ENCODE measurements around the gene POLR3E. TPM values are rescaled to one million over a fixed set of nuclear protein-coding genes. Genes with fewer than 3 reads are reported as not detected.

The POLR3E gene
- total RNA-seq, 1 experiment from 2014 or later: 70.9 TPM

DNA sequence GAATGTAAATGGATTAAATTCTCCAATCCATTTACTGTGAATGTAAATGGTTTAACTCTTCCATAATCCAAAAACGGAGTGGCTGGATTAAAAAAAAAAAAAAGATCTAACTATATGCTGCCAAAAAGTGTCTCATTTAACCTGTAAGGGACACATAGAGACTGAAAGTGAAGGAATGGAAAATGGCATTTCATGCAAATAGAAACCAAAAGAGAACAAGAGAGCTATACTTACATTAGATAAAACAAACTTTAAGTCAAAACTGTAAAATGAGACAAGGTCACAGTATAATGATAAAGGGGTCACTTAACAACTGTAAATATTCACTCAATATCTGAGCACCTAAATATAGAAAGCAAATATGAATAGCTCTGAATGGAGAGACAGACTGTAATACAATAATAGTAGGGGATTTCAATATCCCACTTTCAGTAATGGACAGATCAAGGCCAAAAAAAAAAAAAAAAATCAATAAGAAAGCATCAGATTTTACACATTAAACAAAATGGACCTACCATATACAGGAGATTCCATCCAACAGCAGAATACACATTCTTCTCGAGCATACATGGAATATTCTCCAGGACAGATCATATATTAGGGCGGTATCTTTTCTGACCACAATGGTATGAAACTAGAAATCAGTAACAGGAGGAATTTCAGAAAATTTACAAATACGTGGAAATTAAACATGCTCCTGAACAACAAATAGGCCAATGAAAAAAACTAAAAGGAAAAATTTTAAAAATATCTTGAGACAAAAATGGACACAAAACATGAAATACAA, 40.8 kb downstream of the POLR3E start:
- no peak for TF ChIP-seq EZH2 (IDR thresholded peaks at IDR 0.05; ENCODE audit: low read depth)
- TF ChIP-seq, protein P1, sequence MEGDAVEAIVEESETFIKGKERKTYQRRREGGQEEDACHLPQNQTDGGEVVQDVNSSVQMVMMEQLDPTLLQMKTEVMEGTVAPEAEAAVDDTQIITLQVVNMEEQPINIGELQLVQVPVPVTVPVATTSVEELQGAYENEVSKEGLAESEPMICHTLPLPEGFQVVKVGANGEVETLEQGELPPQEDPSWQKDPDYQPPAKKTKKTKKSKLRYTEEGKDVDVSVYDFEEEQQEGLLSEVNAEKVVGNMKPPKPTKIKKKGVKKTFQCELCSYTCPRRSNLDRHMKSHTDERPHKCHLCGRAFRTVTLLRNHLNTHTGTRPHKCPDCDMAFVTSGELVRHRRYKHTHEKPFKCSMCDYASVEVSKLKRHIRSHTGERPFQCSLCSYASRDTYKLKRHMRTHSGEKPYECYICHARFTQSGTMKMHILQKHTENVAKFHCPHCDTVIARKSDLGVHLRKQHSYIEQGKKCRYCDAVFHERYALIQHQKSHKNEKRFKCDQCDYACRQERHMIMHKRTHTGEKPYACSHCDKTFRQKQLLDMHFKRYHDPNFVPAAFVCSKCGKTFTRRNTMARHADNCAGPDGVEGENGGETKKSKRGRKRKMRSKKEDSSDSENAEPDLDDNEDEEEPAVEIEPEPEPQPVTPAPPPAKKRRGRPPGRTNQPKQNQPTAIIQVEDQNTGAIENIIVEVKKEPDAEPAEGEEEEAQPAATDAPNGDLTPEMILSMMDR (conservative IDR thresholded peaks at IDR 0.05): no peak
- Histone ChIP-seq H3K4me3 (no peak overlapping the region), H3K9me2 (ENCODE audit: insufficient read depth) (no peaks in the 10 kb centered on the region), H3K27me3 (ENCODE audit: insufficient read depth, low read depth) (no peaks in the 10 kb centered on the region), H3K4me2 (no peak overlapping the region), H4K20me1 (ENCODE audit: insufficient read depth) (no peaks in the 10 kb centered on the region; the same call in 1 of the 2 replicates), H3F3A (ENCODE audit: insufficient read depth, low read depth) (peaks cover 13% of the 10 kb centered on the region), H3K79me2 (ENCODE audit: low read depth) (no peaks in the 10 kb centered on the region), H3K27ac (no peak overlapping the region), H2AFZ (no peak overlapping the region), H3K36me3 (ENCODE audit: low read depth) (peaks cover 31% of the 10 kb centered on the region), H3K4me1 (replicated peaks; ENCODE audit: insufficient read depth) (no peaks in the 10 kb centered on the region), H3K9me3 (ENCODE audit: insufficient read depth, low read depth) (no peaks in the 10 kb centered on the region; the same call in 1 of the 2 replicates)
- ChIA-PET POLR2A (ENCODE audit: unreplicated experiment) (no interaction called here), CTCF (interaction anchor here (0.6 kb wide), 1 partner anchor 1364 kb away, joined by 3 read pairs; no protein-coding TSS in a partner anchor)
- no TSS peak for BruUV-seq (replicated peaks)
- no peak for DNase-seq
- intact Hi-C loops (cut with micrococcal nuclease; ENCODE audit: unreplicated experiment): no loop called here

GRCh38 chr16:22340945-22341344, 43.7 kb downstream of the POLR3E start:
- H3K4me2 ChIP-seq: no peak overlapping the region
- no peaks in the 10 kb centered on the region; the same call in 1 of the 2 replicates for H3K9me3 ChIP-seq (ENCODE audit: insufficient read depth, low read depth)
- H3K79me2 ChIP-seq (ENCODE audit: low read depth): no peaks in the 10 kb centered on the region
- H3K9me2 ChIP-seq (ENCODE audit: insufficient read depth): no peaks in the 10 kb centered on the region
- no peaks in the 10 kb centered on the region for H3K27me3 ChIP-seq (ENCODE audit: insufficient read depth, low read depth)
- no peak for DNase-seq
- no peak overlapping the region for H3K27ac ChIP-seq
- POLR2A ChIA-PET (ENCODE audit: unreplicated experiment): no interaction called here
- H3K36me3 ChIP-seq (ENCODE audit: low read depth): peaks cover 16% of the 10 kb centered on the region
- peaks cover 9% of the 10 kb centered on the region for H3F3A ChIP-seq (ENCODE audit: insufficient read depth, low read depth)
- H2AFZ ChIP-seq: no peak overlapping the region
- H4K20me1 ChIP-seq (ENCODE audit: insufficient read depth): no peaks in the 10 kb centered on the region
- TF ChIP-seq, protein P1 (conservative IDR thresholded peaks at IDR 0.05): no peak
- no peak for TF ChIP-seq EZH2 (IDR thresholded peaks at IDR 0.05; ENCODE audit: low read depth)
- CTCF ChIA-PET: no interaction called here
- intact Hi-C loops (cut with micrococcal nuclease; ENCODE audit: unreplicated experiment): loop anchor here (10.0 kb wide), 1 partner anchor 776 kb away; no protein-coding TSS in a partner anchor
- no peaks in the 10 kb centered on the region for H3K4me1 ChIP-seq (replicated peaks; ENCODE audit: insufficient read depth)
- H3K4me3 ChIP-seq: no peak overlapping the region
- no TSS peak for BruUV-seq (replicated peaks)

GRCh38 chr16:22342082-22342481, 44.9 kb downstream of the POLR3E start:
- H3F3A ChIP-seq (ENCODE audit: insufficient read depth, low read depth): peaks cover 10% of the 10 kb centered on the region
- intact Hi-C loops (cut with micrococcal nuclease; ENCODE audit: unreplicated experiment): loop anchor here (10.0 kb wide), 1 partner anchor 777 kb away; no protein-coding TSS in a partner anchor
- no TSS peak for BruUV-seq (replicated peaks)
- H3K4me2 ChIP-seq: no peak overlapping the region
- no peaks in the 10 kb centered on the region for H3K9me2 ChIP-seq (ENCODE audit: insufficient read depth)
- H4K20me1 ChIP-seq (ENCODE audit: insufficient read depth): no peaks in the 10 kb centered on the region
- H3K27me3 ChIP-seq (ENCODE audit: insufficient read depth, low read depth): no peaks in the 10 kb centered on the region
- H3K4me3 ChIP-seq: no peak overlapping the region
- no peaks in the 10 kb centered on the region for H3K79me2 ChIP-seq (ENCODE audit: low read depth)
- TF ChIP-seq, protein P1 (conservative IDR thresholded peaks at IDR 0.05): no peak
- no peak for TF ChIP-seq EZH2 (IDR thresholded peaks at IDR 0.05; ENCODE audit: low read depth)
- H3K27ac ChIP-seq: no peak overlapping the region
- H3K36me3 ChIP-seq (ENCODE audit: low read depth): peaks cover 4% of the 10 kb centered on the region; the same call in 1 of the 2 replicates
- H2AFZ ChIP-seq: no peak overlapping the region
- ChIA-PET CTCF (no interaction called here), POLR2A (ENCODE audit: unreplicated experiment) (interaction anchor here (0.6 kb wide), 1 partner anchor 1536 kb away, joined by 6 read pairs; the partner anchor contains the start of genes ERI2 and REXO5)
- DNase-seq: no peak
- H3K9me3 ChIP-seq (ENCODE audit: insufficient read depth, low read depth): no peaks in the 10 kb centered on the region; the same call in 1 of the 2 replicates
- H3K4me1 ChIP-seq (replicated peaks; ENCODE audit: insufficient read depth): no peaks in the 10 kb centered on the region
